HEK293 (cell line): Measurements from ENCODE around the gene CFAP65.

Source experiments
- PRDM1 ChIP-seq: fragments of 450-650 bp; formaldehyde crosslinking; IDR thresholded peaks from 2 replicates; pipeline ENCODE4; 2016; ENCODE audit warnings: missing biosample characterization, missing genetic modification characterization
- SETDB1 ChIP-seq: IDR thresholded peaks from one replicate; pipeline ENCODE4 v1.6.1; 2017; ENCODE audit warnings: mild to moderate bottlenecking, low read length, moderate library complexity, mixed read lengths; ENCODE audit not compliant: insufficient read length
- ZNF133 ChIP-seq: fragments of 450-650 bp; formaldehyde crosslinking; IDR thresholded peaks from 2 replicates; pipeline ENCODE4 v1.5.1; 2016; ENCODE audit warnings: missing biosample characterization, missing genetic modification characterization
- ZNF274 ChIP-seq, 2 experiments: fragments of 200-500 bp in 1 of 2; fragments of 450-650 bp in 1 of 2; sonication (Bioruptor generic) in 1 of 2; formaldehyde crosslinking in 1 of 2; IDR thresholded peaks; 2 replicates each; pipeline versions ENCODE4 v1.5.1 to v1.6.1; 2014 to 2016; ENCODE audit warnings: borderline replicate concordance in 1 of 2, inconsistent platforms in 1 of 2, low read length in 1 of 2, missing biosample characterization in 1 of 2, missing genetic modification characterization in 1 of 2
- TF ChIP-seq, protein P1 (sequence below): fragments of 450-650 bp; formaldehyde crosslinking; IDR thresholded peaks from 2 replicates; pipeline ENCODE4 v1.5.1; 2016; ENCODE audit warnings: missing biosample characterization, missing genetic modification characterization
- TF ChIP-seq, protein P2 (sequence below): fragments of 450-650 bp; formaldehyde crosslinking; IDR thresholded peaks from 2 replicates; pipeline ENCODE4 v1.5.1; 2016; ENCODE audit warnings: missing biosample characterization, missing genetic modification characterization

DNA sequence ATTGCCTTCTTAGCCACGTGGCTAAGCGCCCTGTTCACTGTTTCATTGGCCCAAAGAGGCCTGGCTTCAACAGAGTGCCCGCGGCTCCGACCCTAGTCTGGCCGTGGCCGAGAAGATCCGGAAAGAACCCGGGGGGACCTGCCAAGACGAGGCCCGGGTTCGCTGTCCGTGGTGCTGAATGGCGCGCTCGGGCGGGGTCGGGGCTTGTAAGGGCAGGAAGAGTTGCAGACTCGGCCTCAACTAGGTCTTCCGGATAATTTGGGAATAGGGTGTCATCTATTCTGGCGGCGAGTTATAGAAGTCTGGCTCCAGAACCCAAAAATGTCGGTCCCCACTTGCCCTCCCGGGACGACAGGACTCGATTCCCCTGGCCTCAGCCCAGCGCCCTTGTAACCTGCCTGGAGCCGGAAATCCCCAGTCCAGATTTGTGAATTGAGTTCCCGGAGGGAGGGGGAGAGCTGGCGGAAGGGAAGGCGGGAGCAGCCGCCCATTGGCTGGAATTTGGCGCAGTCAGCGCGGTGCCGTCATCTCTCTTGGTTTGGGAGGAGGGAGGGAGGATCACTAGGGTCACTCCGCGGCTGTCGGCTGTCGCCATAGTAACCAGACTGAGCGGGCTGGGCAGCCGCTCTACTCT, 78.3 kb downstream of the CFAP65 start:
- no peak for TF ChIP-seq ZNF274 (IDR thresholded peaks at IDR 0.05; ENCODE audit: low read length)
- no peak for TF ChIP-seq ZNF274 (tag by site-specific recombination; IDR thresholded peaks at IDR 0.05; ENCODE audit: borderline replicate concordance)
- no peak for TF ChIP-seq PRDM1
- TF ChIP-seq, protein P1, sequence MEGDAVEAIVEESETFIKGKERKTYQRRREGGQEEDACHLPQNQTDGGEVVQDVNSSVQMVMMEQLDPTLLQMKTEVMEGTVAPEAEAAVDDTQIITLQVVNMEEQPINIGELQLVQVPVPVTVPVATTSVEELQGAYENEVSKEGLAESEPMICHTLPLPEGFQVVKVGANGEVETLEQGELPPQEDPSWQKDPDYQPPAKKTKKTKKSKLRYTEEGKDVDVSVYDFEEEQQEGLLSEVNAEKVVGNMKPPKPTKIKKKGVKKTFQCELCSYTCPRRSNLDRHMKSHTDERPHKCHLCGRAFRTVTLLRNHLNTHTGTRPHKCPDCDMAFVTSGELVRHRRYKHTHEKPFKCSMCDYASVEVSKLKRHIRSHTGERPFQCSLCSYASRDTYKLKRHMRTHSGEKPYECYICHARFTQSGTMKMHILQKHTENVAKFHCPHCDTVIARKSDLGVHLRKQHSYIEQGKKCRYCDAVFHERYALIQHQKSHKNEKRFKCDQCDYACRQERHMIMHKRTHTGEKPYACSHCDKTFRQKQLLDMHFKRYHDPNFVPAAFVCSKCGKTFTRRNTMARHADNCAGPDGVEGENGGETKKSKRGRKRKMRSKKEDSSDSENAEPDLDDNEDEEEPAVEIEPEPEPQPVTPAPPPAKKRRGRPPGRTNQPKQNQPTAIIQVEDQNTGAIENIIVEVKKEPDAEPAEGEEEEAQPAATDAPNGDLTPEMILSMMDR (tag by site-specific recombination) = no peak
- TF ChIP-seq, protein P2, sequence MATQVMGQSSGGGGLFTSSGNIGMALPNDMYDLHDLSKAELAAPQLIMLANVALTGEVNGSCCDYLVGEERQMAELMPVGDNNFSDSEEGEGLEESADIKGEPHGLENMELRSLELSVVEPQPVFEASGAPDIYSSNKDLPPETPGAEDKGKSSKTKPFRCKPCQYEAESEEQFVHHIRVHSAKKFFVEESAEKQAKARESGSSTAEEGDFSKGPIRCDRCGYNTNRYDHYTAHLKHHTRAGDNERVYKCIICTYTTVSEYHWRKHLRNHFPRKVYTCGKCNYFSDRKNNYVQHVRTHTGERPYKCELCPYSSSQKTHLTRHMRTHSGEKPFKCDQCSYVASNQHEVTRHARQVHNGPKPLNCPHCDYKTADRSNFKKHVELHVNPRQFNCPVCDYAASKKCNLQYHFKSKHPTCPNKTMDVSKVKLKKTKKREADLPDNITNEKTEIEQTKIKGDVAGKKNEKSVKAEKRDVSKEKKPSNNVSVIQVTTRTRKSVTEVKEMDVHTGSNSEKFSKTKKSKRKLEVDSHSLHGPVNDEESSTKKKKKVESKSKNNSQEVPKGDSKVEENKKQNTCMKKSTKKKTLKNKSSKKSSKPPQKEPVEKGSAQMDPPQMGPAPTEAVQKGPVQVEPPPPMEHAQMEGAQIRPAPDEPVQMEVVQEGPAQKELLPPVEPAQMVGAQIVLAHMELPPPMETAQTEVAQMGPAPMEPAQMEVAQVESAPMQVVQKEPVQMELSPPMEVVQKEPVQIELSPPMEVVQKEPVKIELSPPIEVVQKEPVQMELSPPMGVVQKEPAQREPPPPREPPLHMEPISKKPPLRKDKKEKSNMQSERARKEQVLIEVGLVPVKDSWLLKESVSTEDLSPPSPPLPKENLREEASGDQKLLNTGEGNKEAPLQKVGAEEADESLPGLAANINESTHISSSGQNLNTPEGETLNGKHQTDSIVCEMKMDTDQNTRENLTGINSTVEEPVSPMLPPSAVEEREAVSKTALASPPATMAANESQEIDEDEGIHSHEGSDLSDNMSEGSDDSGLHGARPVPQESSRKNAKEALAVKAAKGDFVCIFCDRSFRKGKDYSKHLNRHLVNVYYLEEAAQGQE (tag by site-specific recombination) = peak; percentile 99
- no peak for TF ChIP-seq ZNF133 (tag by site-specific recombination)
- TF ChIP-seq SETDB1 = no peak
